ENCODE data around the gene E2F8.

E2F8 gene

DNA sequence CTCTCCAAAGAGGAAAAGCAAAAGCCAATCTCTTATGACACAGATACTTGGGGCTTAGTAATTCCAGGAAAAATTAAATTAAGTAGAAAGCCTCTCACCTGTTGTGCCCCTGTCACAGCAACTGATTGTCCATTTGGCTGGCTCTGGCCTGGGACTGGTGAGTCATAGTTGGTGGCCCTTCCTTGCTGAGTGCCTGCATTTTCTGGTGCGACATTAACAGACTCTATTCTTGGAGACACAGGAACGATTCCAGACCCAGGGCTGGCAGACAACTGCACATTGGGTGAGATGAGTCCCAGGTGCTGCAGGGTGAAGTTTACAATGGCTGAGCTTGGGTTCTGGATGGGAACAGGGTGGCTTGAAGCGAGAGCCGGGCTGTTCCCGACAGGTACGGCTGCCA is 15.6 kb downstream of the E2F8 start:
- no peak overlapping the region for H3K9ac ChIP-seq (ENCODE audit: insufficient read length)

DNA sequence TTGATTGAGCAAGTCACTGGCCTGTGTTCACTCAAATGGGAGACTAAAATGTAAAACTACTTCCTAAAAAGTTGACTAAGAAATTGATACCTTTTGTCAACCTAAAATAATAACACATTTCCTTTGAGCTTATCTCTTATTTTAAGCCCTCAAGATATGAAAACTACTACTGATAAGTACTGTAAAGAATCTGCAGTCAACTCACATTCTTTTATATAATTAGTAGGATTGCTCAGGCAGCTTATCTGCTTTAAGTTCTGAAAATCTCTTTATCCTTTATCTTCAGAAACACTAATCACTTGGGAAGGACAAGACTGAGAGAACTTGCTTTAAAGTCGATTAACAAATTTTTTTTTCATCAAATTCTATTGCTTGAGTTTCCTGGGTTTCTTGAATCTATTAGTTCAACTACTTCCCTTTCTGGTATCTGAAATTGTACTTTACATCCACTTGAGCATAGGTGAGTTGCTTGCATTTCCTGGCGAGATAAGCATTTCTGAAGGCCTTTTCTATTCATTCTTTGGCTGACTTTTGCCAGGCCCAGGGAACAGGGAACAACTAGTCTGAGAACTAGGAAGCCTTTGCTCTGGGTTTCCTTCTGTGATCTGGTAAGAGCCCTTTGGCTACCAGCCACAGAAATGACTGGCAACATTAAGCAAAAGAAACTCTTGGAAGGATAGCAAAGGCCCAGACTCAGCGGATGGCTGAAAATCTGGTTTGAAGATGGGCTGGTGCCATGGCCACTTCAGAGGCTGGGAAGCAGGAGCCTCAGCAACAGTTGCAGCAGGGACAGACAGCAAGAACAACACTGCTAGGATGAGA is 19.6 kb downstream of the E2F8 start:
- no peak overlapping the region for H3K4me3 ChIP-seq
- no peak overlapping the region for H3K27ac ChIP-seq
- no peak for DNase-seq (ENCODE audit: low read depth, low spot score)
- no peaks in the 10 kb centered on the region for H3K9me3 ChIP-seq (ENCODE audit: low read depth, low read length)
- H3K36me3 ChIP-seq (ENCODE audit: insufficient read depth, low read length) = peaks cover 14% of the 10 kb centered on the region; the same call in 1 of the 2 replicates
- no peak overlapping the region for H3K9ac ChIP-seq (ENCODE audit: insufficient read length)
- TF ChIP-seq EZH2 (IDR thresholded peaks at IDR 0.05) (no peak), FOXP2 (optimal IDR thresholded peaks at IDR 0.05; ENCODE audit: control extremely low read depth, extremely low read length, insufficient read depth) (no peak), POLR2AphosphoS5 (IDR thresholded peaks at IDR 0.05; ENCODE audit: borderline replicate concordance, low read depth, low read length) (no peak)

More for the DNA sequence above, 15.6 kb downstream of the E2F8 start:
- Histone ChIP-seq H3K9me3 (ENCODE audit: low read depth, low read length) (no peaks in the 10 kb centered on the region), H3K27ac (no peak overlapping the region), H3K4me3 (no peak overlapping the region), H3K36me3 (ENCODE audit: insufficient read depth, low read length) (peaks cover 23% of the 10 kb centered on the region; the same call in 1 of the 2 replicates)
- TF ChIP-seq POLR2AphosphoS5 (IDR thresholded peaks at IDR 0.05; ENCODE audit: borderline replicate concordance, low read depth, low read length) (no peak), EZH2 (IDR thresholded peaks at IDR 0.05) (no peak), FOXP2 (optimal IDR thresholded peaks at IDR 0.05; ENCODE audit: control extremely low read depth, extremely low read length, insufficient read depth) (no peak)
- no peak for DNase-seq (ENCODE audit: low read depth, low spot score)

DNA sequence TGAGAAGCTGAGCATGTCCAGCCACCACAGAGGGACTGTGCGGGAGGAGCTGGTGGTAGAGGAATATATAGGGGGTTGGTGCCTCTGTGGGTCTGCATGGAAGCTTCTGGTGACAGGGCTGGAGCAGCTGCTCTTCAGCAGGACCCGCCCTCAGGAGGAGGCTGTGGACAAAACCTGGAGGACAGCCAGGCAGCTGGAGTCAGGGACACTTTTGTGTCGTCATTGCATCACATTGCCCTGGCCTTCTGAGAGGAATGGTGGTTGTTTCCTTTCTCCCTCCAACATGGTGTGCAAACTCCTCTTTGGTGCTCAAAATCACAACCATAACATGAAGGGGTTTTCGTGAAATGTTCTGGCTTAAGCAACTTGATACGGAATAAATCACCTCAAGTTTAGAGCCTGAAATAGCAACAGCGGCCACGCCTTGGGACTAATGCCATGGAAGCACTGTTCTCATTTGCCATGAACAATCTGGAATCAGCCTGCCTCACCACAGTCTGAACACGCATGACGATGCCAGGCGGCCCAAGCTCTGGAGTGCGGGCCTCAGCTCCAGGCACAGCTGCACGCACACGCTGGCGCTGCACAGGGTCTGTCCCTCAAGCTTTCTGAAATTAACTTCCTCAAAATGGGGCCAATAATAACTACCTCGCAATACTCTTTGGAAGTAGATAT is 21.8 kb downstream of the E2F8 start:
- no peaks in the 10 kb centered on the region; the same call in 1 of the 2 replicates for H3K36me3 ChIP-seq (ENCODE audit: insufficient read depth, low read length)
- DNase-seq (ENCODE audit: low read depth, low spot score) = no peak
- no peak for TF ChIP-seq EZH2 (IDR thresholded peaks at IDR 0.05)
- TF ChIP-seq FOXP2 (optimal IDR thresholded peaks at IDR 0.05; ENCODE audit: control extremely low read depth, extremely low read length, insufficient read depth) = no peak
- TF ChIP-seq POLR2AphosphoS5 (IDR thresholded peaks at IDR 0.05; ENCODE audit: borderline replicate concordance, low read depth, low read length) = no peak
- H3K9me3 ChIP-seq (ENCODE audit: low read depth, low read length) = no peaks in the 10 kb centered on the region
- no peak overlapping the region for H3K4me3 ChIP-seq
- H3K27ac ChIP-seq = no peak overlapping the region
- no peak overlapping the region for H3K9ac ChIP-seq (ENCODE audit: insufficient read length)

DNA sequence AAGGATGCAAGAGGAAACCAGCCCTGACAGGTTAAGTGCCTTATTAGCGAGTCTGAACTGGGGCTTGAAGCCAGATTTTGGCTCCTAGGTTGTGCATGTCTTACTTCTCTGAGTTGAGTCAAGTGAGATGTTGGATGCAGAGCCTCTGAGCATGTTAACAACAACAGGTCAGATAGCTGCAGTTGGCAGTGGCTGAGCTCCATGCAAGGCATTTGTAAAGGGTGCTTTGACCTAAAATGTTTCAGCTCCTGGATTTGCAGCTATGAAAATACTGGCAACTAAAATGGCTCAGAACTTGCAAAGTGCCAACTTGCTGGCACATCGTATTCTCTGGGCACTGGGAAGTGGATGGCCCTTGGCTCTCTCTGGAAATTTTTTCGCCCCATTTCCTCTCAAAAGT is 22.5 kb downstream of the E2F8 start:
- no peak overlapping the region for H3K9ac ChIP-seq (ENCODE audit: insufficient read length)
- H3K9me3 ChIP-seq (ENCODE audit: low read depth, low read length) = no peaks in the 10 kb centered on the region
- no peak for TF ChIP-seq POLR2AphosphoS5 (IDR thresholded peaks at IDR 0.05; ENCODE audit: borderline replicate concordance, low read depth, low read length)
- TF ChIP-seq EZH2 (IDR thresholded peaks at IDR 0.05) = no peak
- no peak overlapping the region for H3K4me3 ChIP-seq
- H3K27ac ChIP-seq = no peak overlapping the region
- DNase-seq (ENCODE audit: low read depth, low spot score) = no peak
- no peaks in the 10 kb centered on the region; the same call in 1 of the 2 replicates for H3K36me3 ChIP-seq (ENCODE audit: insufficient read depth, low read length)

DNA sequence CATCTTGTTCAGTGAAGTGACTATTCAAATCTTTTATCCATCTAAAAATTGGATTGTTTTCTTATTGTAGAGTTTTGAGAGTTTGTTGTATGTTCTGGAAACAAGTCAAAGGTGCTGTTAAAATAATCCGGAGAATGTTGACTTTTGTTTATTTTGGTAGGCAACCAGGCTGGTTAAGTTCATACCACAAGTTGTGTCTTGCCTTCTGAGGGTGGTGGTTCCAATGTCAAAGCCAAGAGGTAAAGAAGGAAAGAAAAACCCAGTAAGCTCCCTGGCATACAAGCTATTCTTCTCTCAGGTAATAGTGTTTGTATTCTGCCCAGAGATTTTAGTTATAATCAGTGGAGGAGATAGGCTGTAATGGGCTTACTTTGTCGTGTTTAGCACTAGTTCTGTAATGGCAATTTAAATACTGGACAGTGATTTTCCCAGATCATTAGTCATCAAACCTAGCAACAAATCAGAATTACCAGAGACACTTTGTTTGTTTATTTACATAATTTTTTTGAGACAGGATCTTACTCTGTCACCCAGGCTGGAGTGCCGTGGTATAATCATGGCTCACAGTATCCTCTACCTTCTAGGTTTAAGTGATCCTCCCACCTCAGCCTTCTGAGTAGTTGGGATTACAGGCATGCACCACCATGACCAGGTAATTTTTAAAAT is 23.9 kb downstream of the E2F8 start:
- no peak for DNase-seq (ENCODE audit: low read depth, low spot score)
- Histone ChIP-seq H3K9me3 (ENCODE audit: low read depth, low read length) (no peaks in the 10 kb centered on the region), H3K4me3 (no peak overlapping the region), H3K9ac (ENCODE audit: insufficient read length) (no peak overlapping the region), H3K36me3 (ENCODE audit: insufficient read depth, low read length) (no peaks in the 10 kb centered on the region), H3K27ac (no peak overlapping the region)
- no peak for TF ChIP-seq POLR2AphosphoS5 (IDR thresholded peaks at IDR 0.05; ENCODE audit: borderline replicate concordance, low read depth, low read length)

DNA sequence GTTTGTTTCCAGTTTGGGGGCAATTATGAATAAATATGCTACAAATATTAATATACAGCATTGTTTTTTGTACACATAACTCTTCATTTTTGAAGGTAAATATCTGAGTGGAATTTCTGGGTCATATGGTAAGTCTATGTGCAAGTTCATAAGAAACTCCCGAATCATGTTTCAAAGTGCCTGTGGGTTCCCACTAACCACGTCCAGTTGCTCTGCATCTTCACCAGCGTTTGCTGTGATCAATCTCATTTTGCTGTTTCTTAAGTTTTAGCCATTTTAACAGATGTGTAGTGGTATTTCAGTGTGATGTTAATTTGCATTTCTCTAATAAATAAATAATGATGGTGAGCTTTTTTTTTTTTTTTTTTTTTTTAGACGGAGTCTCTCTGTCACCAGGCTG is 24.7 kb downstream of the E2F8 start:
- H3K27ac ChIP-seq = no peak overlapping the region

DNA sequence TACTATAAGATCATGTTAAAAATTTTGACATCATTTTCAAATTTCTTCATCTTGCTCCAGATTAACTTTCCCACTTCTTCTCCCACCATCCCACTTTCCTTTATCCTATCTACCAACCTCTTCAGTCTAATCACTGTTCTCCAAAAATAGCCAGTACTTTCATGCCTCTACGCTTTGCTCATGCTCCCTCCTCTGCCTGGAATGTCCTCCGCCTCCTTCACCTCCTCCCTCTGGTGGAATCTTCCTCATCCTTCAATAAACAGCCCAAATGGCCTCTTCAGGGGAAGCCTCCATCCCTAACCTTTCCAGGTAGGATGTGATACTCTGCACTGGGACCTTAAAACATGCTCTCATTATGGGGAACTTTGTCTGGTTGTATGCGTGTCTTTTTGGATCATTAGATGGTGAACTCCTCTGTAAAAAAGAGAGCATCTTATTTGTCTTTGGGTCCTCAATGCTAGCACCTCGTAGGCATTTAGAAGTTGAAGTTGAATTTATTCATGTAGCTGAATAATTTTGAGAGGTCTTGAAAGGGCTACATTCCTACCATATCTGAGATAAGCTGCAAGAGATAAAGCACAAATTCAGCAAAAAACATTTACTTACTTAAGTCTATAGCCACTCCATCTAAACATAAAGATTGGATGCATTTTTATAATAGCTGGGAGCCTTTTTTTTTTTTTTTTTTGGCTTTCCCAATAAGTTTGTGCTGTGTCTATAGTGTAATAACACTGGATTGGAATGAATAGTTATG is 31.0 kb downstream of the E2F8 start:
- H3K9ac ChIP-seq (ENCODE audit: insufficient read length) = no peak overlapping the region
- H3K27ac ChIP-seq = no peak overlapping the region
- TF ChIP-seq FOXP2 (optimal IDR thresholded peaks at IDR 0.05; ENCODE audit: control extremely low read depth, extremely low read length, insufficient read depth) (no peak), EZH2 (IDR thresholded peaks at IDR 0.05) (no peak), POLR2AphosphoS5 (IDR thresholded peaks at IDR 0.05; ENCODE audit: borderline replicate concordance, low read depth, low read length) (no peak)

More for the DNA sequence above, 24.7 kb downstream of the E2F8 start:
- TF ChIP-seq FOXP2 (optimal IDR thresholded peaks at IDR 0.05; ENCODE audit: control extremely low read depth, extremely low read length, insufficient read depth) (no peak), POLR2AphosphoS5 (IDR thresholded peaks at IDR 0.05; ENCODE audit: borderline replicate concordance, low read depth, low read length) (no peak), EZH2 (IDR thresholded peaks at IDR 0.05) (no peak)
- Histone ChIP-seq H3K9ac (ENCODE audit: insufficient read length) (no peak overlapping the region), H3K9me3 (ENCODE audit: low read depth, low read length) (no peaks in the 10 kb centered on the region), H3K36me3 (ENCODE audit: insufficient read depth, low read length) (no peaks in the 10 kb centered on the region), H3K4me3 (no peak overlapping the region)
- DNase-seq (ENCODE audit: low read depth, low spot score) = no peak

More for the DNA sequence above, 31.0 kb downstream of the E2F8 start:
- no peak overlapping the region for H3K4me3 ChIP-seq
- DNase-seq (ENCODE audit: low read depth, low spot score) = no peak
- H3K36me3 ChIP-seq (ENCODE audit: insufficient read depth, low read length) = no peaks in the 10 kb centered on the region
- no peaks in the 10 kb centered on the region for H3K9me3 ChIP-seq (ENCODE audit: low read depth, low read length)
